GM21423 (cell line): ENCODE data around the gene HSD11B1.

Source experiments
- ATAC-seq: cut with Tn5 transposase; IDR thresholded peaks from one replicate; pipeline ENCODE4 v1.9.1; 2021; ENCODE audit warnings: mild to moderate bottlenecking, moderate library complexity; ENCODE audit not compliant: unreplicated experiment

The HSD11B1 gene

DNA sequence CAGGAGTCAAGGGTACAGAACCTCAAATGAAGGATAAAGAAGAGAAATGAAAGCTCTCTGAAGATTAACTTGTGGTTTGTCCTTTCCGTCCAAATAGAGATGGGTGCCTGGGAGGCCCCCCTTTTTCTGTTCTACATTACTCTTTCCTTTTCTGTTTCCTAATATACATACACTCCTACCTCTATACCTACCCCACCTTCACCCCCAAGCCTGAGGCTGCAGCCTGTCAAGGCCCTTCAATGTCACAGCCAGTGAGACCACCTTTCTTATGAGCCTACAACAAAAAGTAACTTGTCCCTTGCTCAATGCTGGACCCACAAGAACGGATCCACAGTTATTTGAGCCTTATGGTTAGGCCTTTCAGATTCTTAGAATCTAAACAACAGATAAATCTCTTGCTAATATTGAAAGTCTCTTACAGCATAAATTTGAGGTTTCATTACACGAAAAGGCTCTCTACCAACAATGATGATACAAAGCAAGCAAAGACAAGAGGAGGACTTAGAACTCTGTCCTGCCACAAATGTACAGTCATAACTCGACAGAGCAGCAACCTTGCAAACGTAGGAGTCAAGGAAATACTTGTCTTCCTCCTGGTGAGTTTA is 47.1 kb downstream of the HSD11B1 start:
- peak; percentile 37 for ATAC-seq

DNA sequence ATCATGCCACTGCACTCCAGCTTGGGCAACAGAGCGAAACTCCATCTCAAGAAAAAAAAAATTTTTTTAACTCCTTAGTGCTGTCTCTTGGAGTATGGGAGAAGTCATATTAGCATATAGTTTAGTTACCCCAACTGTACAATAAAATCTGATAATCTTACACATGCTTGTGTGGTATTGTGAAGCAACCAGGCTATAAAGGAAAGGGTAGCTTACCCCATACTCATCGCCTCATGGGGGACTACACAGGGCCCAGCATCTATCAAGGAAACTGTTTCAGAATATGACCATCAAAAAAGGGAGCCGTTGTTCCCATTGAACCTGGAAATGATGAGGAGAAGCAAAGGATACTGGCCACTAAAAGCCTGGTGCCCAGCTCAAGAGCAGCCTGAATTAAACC is 48.2 kb downstream of the HSD11B1 start:
- no peak for ATAC-seq

DNA sequence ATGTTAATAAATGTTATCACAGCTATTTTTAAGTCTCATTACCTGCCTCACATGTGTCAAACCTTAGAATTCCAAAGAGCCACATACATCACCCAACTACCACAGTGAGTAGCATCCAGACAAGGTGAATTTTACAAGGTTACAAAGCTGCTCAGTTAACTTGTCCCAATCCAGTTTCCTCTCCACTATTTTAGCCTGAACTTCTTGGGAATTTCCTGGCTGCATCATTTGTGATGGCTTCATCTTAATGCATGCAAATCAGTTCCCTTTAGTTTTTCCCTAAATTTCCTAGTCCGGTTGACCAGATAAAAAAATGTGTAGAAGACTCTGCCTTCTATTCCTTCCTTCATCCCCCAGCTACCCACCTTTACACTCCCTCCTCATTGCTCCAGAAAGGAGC is 50.6 kb downstream of the HSD11B1 start:
- ATAC-seq: no peak

DNA sequence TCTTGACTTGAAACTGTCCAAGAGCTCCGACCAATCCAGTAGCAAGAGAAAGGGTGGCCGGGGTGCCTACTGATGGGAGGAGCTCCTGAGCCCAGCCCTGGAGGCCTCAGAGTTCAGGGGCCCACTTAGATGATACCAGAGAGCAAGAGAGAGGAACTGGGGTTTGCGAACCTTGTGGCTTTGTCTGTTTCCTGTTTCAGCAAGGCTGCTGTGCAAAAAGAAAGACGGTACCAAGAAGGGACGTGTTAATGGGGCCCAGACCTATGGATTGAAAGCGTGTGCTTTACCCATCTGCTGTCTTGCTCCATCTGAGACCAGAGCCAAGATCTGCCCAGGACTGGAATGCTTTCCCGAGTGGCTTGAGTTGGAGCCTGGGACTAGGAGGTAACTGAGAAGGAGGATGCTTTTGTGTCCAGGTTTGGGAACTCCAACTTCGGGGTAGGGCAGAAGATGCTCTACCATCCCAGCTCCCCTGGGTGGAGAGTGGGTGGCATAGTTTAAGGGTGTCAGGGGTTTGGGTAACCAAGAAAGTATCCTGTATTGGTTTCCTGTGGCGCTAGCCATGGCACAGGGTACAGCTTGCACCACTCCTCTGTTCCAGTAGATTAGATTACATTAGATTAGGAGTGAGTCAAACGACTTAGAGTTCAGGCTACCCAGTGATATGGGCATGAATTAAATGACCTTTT is 51.4 kb downstream of the HSD11B1 start, which contains the start of gene TRAF3IP3:
TRAF3IP3 (plus strand) TSS at position 128 of the 689 bp plus-strand sequence. CDS start 3,987 bp downstream, outside the sequence.
- ATAC-seq: peak; percentile 72

DNA sequence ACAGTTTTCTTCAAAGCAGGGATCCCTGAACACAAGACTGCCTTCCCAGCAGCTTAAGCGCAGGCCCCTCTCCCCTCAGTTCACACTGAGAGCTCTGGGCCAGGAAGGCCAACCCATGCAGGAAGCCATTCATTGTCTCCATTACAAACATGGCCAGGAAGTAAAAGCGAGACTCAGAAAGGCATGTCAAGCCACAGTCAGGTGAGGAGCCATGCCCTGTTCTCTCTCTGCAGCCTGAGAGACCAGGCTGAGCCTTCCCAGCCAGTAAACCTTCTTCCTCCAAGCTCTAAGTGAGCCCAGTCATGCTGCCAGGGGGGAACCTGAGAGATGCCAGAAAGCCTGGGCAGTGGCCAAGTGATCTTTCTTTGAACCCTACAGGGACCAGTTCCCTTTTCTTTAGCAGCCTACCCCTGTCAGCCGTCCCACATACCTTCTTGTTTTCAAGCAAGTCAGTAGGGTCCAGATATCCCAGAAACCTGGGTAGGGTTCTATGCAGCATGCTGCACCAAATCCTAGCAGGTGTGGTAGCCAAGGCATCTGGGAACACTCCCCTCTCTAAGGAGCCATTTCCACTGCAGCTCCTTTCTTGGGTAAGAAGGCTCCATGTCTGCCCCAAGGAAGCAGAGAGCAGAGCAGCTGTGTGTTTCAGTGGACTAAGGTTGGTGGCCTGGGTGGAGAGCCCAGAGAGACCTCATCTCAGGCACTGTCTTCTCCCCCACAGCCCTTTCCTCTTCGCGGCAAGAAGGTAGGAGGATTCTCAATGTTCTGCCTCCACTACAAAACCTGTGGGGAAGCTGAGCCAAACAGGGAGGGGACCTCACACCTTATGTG is 52.2 kb downstream of the HSD11B1 start:
- peak; percentile 35 for ATAC-seq

DNA sequence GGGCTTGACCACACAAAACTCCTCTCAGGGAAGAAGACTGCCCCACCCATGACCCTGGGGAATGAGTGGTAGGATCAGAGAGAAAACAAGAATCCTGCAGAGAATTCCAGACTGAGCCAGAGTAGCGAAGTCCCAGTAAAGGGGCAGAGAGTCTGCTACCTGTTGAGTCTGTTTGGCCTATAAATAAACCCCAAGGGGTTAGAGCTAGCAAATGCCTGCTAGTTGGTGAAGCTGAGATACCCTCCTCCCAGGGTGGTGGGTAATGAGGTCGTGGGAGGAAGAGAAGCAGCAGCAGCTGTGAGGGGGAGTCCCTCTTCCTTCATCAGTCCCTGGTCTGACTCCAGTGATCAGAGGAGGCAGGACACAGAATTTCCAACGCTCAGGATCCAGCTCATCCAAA is 53.8 kb downstream of the HSD11B1 start:
- ATAC-seq: no peak

DNA sequence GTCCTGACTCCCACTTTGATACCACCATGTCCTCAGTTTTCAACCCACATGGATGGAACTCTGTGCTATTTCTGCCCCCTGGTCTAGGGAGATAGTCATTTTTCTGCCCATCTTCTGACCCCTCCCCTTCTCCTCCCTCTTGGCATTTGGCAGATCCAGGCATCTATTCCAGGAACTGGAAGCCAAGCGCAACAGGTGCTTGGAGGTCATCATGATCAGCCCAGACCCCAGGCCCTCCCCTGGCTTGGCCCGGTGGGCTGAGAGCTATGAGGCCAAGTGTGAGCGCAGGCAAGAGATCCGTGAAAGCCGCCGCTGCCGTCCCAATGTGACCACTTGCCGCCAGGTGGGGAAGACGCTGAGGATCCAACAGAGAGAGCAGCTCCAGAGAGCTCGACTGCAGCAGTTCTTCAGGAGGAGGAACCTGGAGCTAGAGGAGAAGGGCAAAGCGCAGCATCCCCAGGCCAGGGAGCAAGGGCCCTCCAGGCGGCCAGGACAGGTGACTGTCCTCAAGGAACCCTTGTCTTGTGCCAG is 55.2 kb downstream of the HSD11B1 start:
- ATAC-seq: no peak

DNA sequence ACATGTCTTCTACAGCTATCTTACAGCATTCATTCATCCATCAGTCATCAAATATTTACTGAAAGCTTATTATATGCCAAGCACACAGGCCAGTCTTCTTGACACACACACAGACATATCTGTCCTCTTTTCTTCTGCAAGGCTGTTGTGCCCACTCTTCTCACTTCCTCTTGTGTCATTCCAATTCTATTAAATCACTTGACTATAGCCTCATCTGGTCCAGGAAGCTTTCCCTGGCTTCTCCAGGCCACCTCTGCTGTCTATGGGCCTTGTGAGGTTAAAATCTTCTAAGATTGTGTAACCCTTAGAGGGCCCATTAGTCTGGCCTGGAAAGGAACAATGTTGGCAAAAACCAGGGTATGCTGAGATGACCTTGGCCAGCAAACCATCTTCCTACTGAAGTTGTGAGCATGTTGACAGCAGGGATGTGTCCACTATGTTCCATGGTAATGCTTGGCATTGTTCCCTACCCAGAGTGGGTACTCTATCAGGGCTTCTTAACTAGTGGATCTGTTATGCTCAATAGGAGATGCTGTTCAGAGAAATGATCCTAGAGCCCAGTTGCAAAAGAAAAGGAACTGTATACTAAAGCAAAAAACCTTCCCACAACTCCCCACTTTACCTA is 56.5 kb downstream of the HSD11B1 start:
- ATAC-seq: no peak

DNA sequence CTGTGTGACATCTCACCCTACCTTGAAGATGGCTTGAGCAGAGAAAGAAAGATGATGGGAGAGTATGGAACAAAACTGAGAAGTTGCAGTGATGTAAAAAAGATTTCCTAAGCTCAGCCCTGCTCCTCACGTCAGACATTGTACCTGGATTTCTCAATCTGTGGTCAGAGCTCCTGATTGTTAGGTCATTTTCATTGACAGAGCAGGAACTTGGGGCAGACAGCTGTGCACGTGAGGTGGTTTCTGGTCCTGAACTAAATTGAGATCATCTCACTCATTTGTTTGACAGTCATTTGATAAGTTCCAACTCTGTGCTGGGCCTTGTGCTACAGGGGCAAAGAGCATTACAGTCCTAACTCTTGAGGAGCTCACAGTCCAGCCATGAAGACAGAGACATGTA is 61.4 kb downstream of the HSD11B1 start:
- ATAC-seq: no peak

DNA sequence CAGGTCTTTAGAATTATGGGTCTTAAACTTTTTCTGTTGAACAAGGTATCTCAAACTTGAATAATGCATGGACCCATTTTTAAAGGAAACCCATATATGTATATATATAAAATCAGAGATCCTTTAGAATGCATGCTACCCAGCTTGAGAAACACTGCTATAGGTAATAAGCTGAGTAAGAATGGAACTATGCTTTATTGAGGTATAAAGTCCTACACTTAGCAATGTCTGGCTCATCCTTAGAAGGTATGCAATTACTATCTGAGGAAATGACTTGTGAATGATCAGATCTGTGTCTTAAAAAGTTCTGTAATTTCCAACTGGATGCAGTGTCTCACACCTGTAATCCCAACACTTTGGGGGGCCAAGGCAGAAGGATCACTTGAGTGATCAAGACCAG is 62.5 kb downstream of the HSD11B1 start:
- ATAC-seq: no peak

DNA sequence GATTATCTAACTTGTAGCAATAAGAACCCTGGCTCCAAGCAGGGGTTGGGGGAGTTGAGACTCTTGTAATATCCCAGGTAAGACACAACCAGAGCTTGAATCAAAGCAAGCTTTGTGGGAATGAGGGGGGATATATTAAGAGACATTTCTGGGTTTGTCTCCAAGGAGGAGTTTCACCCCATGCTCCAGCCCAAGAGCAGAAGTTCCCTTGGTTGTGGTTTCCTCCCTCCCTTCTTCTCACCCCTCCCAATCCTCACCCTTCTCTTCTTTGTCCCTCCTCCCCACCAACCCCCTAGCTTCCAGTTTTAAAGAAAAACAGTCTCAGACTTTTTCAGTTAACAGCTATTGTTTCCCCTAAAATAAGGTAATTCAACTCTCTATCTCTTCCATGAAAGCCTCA is 63.1 kb downstream of the HSD11B1 start:
- no peak for ATAC-seq

DNA sequence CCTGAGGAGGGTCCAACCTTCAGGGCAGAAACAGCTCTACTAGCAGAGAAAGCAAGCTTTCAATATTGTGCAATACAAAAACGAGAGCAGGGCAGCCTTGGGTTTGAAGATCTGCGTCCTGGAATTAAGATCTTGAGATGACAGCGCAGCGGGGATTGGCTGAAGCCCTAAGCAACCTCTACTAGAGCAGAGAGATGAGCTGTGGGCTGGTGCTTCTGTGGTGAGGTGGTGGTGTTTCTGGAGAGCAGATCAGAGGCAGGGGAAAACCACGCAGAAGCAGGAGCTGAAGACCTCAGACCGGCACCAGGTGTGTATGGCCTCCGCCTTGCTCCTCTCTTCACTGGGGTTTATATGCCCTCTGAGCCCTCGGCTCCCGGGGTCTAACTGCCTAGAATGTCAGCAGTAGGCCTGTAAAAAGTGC is 63.7 kb downstream of the HSD11B1 start:
- ATAC-seq: peak; percentile 86

DNA sequence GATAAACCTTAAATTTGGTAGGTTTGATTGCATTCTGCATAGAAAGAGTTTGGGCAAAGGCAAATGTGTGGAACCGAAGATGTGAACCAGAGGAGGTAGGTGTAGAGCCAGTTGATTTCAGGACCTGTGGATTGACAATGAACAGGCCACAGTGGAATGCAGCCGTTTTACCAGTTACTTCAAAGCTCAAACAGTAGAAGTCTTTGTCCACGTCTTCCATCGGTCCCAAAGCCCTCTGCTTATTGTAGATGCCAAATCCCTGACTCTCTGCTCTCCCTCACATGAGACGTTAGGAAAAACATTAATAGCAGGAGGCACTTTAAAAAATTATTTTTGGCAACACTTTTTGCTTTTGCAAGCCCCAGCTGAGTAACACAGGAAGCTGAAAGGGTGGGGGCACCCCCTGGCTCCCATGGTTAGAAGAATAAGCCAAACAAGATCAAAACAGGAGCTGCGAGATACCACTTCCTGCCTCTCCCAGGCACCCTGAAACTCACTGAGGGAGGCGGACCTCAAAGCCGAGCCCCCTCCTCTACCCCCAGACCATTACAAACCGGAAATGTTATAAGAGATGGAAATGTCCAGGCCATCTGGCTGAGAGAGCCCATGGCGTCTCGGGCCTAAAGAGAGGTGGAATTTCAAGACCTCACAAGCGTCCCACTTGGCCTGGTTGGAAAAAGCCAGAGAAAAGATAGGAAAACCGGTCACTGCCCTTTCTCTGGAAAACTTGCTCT is 64.7 kb downstream of the HSD11B1 start:
- peak; percentile 81 for ATAC-seq

DNA sequence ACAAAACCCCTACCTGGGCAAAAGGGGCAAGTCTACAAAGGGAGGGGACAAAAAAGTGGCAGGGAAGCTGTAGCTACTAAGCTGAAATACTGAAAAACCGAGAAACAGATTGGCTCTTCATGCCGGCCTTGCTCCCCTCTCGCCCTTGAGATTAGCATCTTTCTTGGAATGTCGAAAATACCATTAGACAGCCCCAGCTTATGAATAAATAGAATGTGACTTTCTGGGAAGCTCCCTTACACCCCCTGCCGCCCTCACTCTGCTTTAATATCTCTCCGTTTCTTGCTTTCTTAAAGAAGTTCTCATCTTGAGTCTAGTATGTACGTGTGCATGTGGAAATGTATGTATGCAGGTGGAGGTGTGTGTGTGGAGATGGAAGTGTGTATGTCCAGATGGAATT is 65.3 kb downstream of the HSD11B1 start:
- ATAC-seq: no peak

DNA sequence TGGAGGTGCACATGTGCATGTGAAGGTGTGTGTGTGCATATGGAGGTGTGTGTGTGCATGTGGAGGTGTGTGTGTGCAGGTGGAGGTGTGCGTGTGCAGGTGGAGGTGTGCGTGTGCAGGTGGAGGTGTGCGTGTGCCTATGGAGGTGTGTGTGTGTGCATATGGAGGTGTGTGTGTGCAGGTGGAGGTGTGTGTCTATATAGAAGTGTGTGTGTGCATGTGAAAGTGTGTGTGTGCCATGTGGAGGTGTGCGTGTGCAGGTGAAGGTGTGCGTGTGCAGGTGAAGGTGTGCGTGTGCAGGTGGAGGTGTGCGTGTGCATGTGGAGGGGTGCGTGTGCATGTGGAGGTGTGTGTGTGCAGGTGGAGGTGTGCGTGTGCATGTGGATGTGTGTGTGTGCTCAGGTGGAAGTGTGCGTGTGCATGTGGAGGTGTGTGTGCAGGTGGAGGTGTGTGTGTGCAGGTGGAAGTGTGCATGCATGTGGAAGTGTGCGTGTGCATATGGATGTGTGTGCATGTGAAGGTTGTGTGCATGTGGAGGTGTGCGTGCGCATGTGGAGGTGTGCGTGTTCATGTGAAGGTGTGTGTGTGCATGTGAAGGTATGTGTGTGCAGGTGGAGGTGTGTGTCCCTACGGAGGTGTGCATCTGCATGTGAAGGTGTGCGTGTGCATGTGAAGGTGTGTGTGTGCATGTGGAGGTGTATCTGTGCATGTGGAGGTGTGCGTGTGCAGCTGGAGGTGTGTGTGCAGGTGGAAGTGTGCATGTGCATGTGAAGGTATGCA is 66.2 kb downstream of the HSD11B1 start:
- no peak for ATAC-seq

DNA sequence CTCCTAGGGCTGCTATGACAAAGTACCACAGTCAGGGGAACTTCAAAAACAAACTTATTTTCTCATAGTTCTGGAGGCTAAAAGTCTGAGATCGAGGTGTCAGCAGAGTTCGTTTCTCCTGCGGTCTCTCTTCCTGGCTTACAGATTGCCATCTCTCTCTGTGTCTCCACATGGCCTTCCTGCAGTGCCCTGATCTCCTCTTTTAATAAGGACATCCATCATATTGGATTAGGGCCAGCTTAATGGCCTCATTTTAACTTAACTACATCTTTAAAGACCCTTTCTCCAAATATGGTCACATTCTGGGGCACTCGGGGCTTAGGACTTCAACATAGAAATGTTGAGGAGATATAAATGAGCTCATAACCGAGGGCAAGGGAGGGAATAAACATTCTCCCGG is 67.5 kb downstream of the HSD11B1 start:
- ATAC-seq: no peak

DNA sequence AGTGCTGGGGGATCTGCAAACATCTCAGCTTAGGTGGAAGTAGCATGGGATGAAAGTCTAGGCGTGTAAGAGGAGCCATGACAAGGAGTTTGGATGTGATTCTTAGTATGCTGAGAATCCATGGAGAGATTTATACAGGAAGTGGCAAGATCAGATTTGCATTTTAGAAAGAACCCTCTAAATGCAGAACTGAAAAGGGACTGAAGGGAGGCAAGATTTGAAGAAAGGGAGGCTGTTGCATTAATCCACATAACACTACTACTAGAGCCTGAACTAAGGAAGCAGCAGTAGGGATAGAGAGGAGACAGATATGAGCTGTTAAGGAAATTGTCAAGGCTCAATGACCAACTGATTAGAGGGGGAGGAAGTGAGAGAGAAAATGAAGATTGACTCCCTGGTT is 69.9 kb downstream of the HSD11B1 start:
- ATAC-seq: peak; percentile 64

DNA sequence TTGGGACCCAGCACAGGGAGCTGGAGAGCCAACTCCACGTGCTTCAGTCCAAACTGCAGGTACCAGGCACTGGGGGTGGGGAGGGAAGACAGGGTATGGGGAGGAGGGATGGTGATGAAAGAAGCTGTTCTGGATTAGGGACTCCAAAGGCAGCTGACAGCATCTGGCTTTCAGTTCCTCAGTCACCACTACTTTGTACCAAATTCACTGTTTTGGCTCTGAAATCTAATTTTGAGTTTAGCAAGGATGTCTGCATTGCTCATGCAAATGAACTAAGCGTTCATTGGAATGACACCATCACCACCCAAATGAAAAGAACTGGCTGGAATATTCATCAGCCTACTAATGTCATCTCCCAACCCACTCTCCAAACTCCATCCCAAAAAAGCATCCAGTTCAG is 71.0 kb downstream of the HSD11B1 start:
- ATAC-seq: peak; percentile 36

DNA sequence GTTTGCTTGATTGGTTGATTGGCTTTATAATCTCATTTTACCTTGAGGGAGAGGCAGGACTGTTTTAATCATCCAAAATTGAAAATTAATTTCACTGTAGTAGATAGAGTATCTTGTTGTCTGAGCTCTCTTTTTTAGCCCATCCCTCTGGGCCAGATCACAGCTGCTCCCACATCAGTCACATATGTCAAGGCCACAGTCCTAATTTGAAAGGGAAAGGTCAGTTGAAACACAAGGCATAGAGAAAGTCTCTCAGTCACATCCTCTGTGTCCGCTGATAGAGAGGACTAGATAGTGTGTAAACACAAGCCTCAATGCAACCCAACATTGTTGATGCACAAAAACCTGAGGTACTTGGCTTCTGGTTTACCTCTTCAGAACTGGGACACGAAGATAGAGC is 72.9 kb downstream of the HSD11B1 start:
- ATAC-seq: no peak

DNA sequence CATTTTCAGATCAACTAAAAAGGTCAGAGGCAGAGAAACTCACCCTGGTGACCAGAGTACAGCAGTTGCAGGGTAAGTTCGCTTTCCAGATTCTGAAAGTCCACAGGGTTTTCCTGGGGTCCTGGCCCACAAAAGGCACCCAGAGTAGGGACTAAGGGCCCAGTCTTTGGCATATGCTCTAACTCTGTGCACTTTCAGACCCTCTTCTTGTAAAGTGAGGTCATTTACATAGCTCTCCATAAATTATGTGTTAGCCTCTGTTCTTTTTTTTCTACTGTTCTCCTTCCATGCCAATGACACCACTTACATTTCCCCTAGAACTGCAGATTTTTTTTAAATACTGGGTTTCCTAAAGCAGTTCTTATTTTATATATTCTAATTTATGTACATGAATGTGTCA is 73.5 kb downstream of the HSD11B1 start:
- ATAC-seq: no peak
